ENCODE results near the gene CREBBP. TPM values are rescaled to one million over a fixed set of nuclear protein-coding genes. Genes with fewer than 3 reads are reported as not detected.

The CREBBP gene
- total and polyA plus RNA-seq, 9 of the 15 experiments (the other 6 are each of a cell fraction or from before 2014, with no cell fraction given) = 0.70 to 24.8 (median 5.6) TPM

GRCh38 chr16:3687792-3688191, 192.7 kb downstream of the CREBBP start:
- 0 out of 2 replicates have a peak, but pooled peaks cover 4% of the 10 kb centered on the region for H4K20me1 ChIP-seq (replicated peaks; ENCODE audit: control insufficient read depth, insufficient read depth, low read length)
- no peak overlapping the region for H2AFZ ChIP-seq (ENCODE audit: low read depth, low read length)
- no peak overlapping the region for H3K9ac ChIP-seq (ENCODE audit: insufficient read depth in 1 of 2, low read depth in 2 of 2, low read length in 2 of 2)
- H3K79me2 ChIP-seq (ENCODE audit: control insufficient read depth, insufficient read depth, low read length) = peaks cover 23% of the 10 kb centered on the region
- ATAC-seq (no peak), FAIRE-seq (no peak), DNase-seq (ENCODE audit: extremely low read depth in 1 of 4, low spot score in 3 of 4) (no peak)
- ChIA-PET POLR2A (interaction anchor here (0.8 to 1.2 kb wide), 2 partner anchors 13 to 193 kb away, joined by 3 to 4 read pairs; partner anchors contain the start of gene CREBBP), CTCF (ENCODE audit: low intra/inter-chr PET ratio) (no interaction called here)
- no peaks in the 10 kb centered on the region for H3K9me1 ChIP-seq (ENCODE audit: control insufficient read depth, insufficient read depth, low read length)
- H3K4me1 ChIP-seq (replicated peaks in 1 of 2; ENCODE audit: control insufficient read depth in 2 of 2, insufficient read depth in 2 of 2, low read length in 2 of 2) = peaks cover 7 to 14% of the 10 kb centered on the region in 2 experiments; a peak in 4 of 5 replicates
- 98% methylated on average over 9 of the region's 9 CpGs for WGBS (ENCODE audit: insufficient coverage, low coverage, missing lambda C conversion rate)
- intact Hi-C loops (cut with micrococcal nuclease) = no loop called here
- no peaks in the 10 kb centered on the region for H3K27me3 ChIP-seq (ENCODE audit: control insufficient read depth in 2 of 2, insufficient read depth in 2 of 2, low read length in 2 of 2)
- no TSS peak for BruUV-seq (replicated peaks)
- H3K4me2 ChIP-seq (ENCODE audit: insufficient read depth, low read length) = no peak overlapping the region
- H3K27ac ChIP-seq (ENCODE audit: extremely low read depth, low read depth, low read length) = no peak overlapping the region
- in situ Hi-C loops (cut with MboI) = no loop called here
- peaks cover 86% of the 10 kb centered on the region for H3K36me3 ChIP-seq (ENCODE audit: control insufficient read depth, insufficient read depth, low read length)
- no peak overlapping the region for H3K4me3 ChIP-seq
- TF ChIP-seq MTA1 (IDR thresholded peaks at IDR 0.05; ENCODE audit: borderline replicate concordance) = no peak
- no peak for TF ChIP-seq ZNF639 (CRISPR knock-in tag; conservative IDR thresholded peaks at IDR 0.05 in 1 of 2, IDR thresholded peaks at IDR 0.05 in 1 of 2)
- TF ChIP-seq ZNF316 (IDR thresholded peaks at IDR 0.05) = no peak
- no peak for TF ChIP-seq ZNF395 (CRISPR knock-in tag; IDR thresholded peaks at IDR 0.05)
- TF ChIP-seq MBD2 (IDR thresholded peaks at IDR 0.05; ENCODE audit: borderline replicate concordance, low read depth) = no peak
- no peak for TF ChIP-seq BCOR (IDR thresholded peaks at IDR 0.05)
- no peak for TF ChIP-seq TCF7L2 (IDR thresholded peaks at IDR 0.05; ENCODE audit: low read depth, low read length)
- no peak for TF ChIP-seq DDX20 (tag; IDR thresholded peaks at IDR 0.05; ENCODE audit: low read depth)
- no peak for TF ChIP-seq ID3 (CRISPR knock-in tag; IDR thresholded peaks at IDR 0.05)
- TF ChIP-seq ID3 (tag; IDR thresholded peaks at IDR 0.05) = no peak
- no peak for TF ChIP-seq SMARCB1 (IDR thresholded peaks at IDR 0.05; ENCODE audit: insufficient read length, low read depth)
- no peaks in the 10 kb centered on the region for H3K9me3 ChIP-seq (replicated peaks; ENCODE audit: control insufficient read depth, insufficient read depth, low read depth, low read length)

All from K562 (cell line).